ENCODE data around the gene KAT8.

The KAT8 gene

DNA sequence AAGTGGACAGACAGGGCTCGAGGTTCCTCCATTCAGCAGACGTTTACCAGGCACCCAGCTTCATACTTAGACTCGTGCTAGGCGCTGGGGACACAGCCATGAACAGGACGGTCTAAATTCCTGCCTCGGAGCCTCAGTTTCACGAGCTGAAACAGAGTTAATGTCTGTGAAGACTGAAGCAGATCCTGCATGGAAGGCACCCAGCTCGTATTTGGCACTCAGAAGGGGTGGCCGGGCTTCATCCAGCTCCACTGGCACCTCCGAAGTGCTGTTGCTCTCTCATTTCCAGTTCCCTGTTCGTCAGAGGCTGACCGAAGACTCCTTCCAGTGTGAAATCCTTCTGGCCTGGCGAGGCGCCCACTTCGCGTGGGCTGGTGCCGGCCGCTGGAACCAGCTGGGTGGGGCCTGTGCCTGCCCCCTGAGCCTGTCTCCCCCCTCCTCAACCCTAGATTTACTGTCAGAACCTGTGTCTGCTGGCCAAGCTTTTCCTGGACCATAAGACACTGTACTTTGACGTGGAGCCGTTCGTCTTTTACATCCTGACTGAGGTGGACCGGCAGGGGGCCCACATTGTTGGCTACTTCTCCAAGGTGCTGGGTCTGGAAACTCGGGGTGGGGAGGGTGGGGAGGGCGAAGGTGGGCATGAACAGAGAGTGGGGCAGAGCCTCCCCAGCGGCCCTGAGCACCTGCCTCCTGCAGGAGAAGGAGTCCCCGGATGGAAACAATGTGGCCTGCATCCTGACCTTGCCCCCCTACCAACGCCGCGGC, 12.3 kb downstream of the KAT8 start:
- POLR2A ChIA-PET = interaction anchor here (1.8 kb wide), 1 partner anchor 12 kb away, joined by 15 read pairs; the partner anchor contains the start of gene KAT8
- CTCF ChIA-PET = interaction anchor here (0.7 kb wide), 1 partner anchor 103 kb away, joined by 3 read pairs; no protein-coding TSS in a partner anchor
- TF ChIP-seq FOXA1 (IDR thresholded peaks at IDR 0.05) (no peak), LEF1 (IDR thresholded peaks at IDR 0.05; ENCODE audit: borderline replicate concordance) (no peak)
- DNase-seq (ENCODE audit: extremely low spot score) = no peak

- POLR2A ChIA-PET = no interaction called here
- CTCF ChIA-PET = no interaction called here
- no peak for DNase-seq (ENCODE audit: extremely low spot score)
- no peak for TF ChIP-seq FOXA1 (IDR thresholded peaks at IDR 0.05)
- no peak for TF ChIP-seq BHLHE40 (IDR thresholded peaks at IDR 0.05; ENCODE audit: borderline replicate concordance)
- TF ChIP-seq ELF4 (IDR thresholded peaks at IDR 0.05) = no peak
Measured at GRCh38 chr16:31130336-31130891, 12.9 kb downstream of the KAT8 start.

- no peak for DNase-seq (ENCODE audit: extremely low spot score)
- ChIA-PET POLR2A (interaction anchor here (1.1 to 6.9 kb wide), 3 partner anchors 9 to 14 kb away, joined by 3 to 38 read pairs (median 4); partner anchors contain the start of gene KAT8), CTCF (no interaction called here)
Measured at GRCh38 chr16:31130899-31131298, 13.4 kb downstream of the KAT8 start.

DNA sequence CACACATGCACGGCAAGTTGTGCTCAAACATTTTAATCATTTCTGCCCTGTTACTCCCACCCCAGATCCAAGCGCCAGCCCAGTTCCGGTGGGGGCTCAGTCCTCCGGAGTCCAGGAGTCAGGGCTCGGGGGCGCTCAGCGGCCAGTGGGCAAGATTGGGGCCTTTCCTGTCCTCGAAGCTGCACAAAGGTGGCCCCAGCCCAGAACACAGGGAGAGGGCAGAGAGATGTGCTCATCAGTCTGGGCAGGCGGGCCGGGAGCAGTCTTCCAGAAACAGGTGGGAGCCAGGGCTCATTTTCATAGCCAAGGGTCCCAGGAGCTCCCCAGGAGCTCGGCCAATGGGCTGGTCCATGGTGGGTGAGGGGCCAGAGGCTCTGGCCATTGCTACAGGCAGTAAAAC, 14.0 kb downstream of the KAT8 start:
- POLR2A ChIA-PET = interaction anchor here (0.6 to 6.9 kb wide), 4 partner anchors 10 to 48 kb away, joined by 3 to 38 read pairs (median 4); partner anchors contain the start of genes FUS and KAT8
- CTCF ChIA-PET = no interaction called here
- TF ChIP-seq, protein P1, sequence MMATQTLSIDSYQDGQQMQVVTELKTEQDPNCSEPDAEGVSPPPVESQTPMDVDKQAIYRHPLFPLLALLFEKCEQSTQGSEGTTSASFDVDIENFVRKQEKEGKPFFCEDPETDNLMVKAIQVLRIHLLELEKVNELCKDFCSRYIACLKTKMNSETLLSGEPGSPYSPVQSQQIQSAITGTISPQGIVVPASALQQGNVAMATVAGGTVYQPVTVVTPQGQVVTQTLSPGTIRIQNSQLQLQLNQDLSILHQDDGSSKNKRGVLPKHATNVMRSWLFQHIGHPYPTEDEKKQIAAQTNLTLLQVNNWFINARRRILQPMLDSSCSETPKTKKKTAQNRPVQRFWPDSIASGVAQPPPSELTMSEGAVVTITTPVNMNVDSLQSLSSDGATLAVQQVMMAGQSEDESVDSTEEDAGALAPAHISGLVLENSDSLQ (IDR thresholded peaks at IDR 0.05) = no peak
- TF ChIP-seq ELF4 (IDR thresholded peaks at IDR 0.05) (no peak), BHLHE40 (IDR thresholded peaks at IDR 0.05; ENCODE audit: borderline replicate concordance) (no peak), ZNF384 (IDR thresholded peaks at IDR 0.05) (no peak), ARNT (IDR thresholded peaks at IDR 0.05) (no peak), FOXM1 (IDR thresholded peaks at IDR 0.05; ENCODE audit: borderline replicate concordance) (no peak), NFRKB (IDR thresholded peaks at IDR 0.05) (no peak), LEF1 (IDR thresholded peaks at IDR 0.05; ENCODE audit: borderline replicate concordance) (no peak), SP1 (IDR thresholded peaks at IDR 0.05) (no peak), FOXK2 (IDR thresholded peaks at IDR 0.05) (no peak), CTBP1 (IDR thresholded peaks at IDR 0.05; ENCODE audit: borderline replicate concordance) (no peak), SUZ12 (IDR thresholded peaks at IDR 0.05) (no peak), HDGF (IDR thresholded peaks at IDR 0.05; ENCODE audit: borderline replicate concordance) (no peak), L3MBTL2 (conservative IDR thresholded peaks at IDR 0.05) (no peak), FOXA1 (IDR thresholded peaks at IDR 0.05) (no peak)
- no peak for DNase-seq (ENCODE audit: extremely low spot score)

More at GRCh38 chr16:31130899-31131298, 13.4 kb downstream of the KAT8 start:
- TF ChIP-seq ELF4 (IDR thresholded peaks at IDR 0.05) (no peak), L3MBTL2 (conservative IDR thresholded peaks at IDR 0.05) (no peak), NFRKB (IDR thresholded peaks at IDR 0.05) (no peak), LEF1 (IDR thresholded peaks at IDR 0.05; ENCODE audit: borderline replicate concordance) (no peak), SUZ12 (IDR thresholded peaks at IDR 0.05) (no peak), FOXA1 (IDR thresholded peaks at IDR 0.05) (no peak), ARNT (IDR thresholded peaks at IDR 0.05) (no peak), FOXK2 (IDR thresholded peaks at IDR 0.05) (no peak), TARDBP (IDR thresholded peaks at IDR 0.05) (no peak)
- TF ChIP-seq, protein P1 (IDR thresholded peaks at IDR 0.05) = no peak

GRCh38 chr16:31131841-31132271, 14.4 kb downstream of the KAT8 start:
- TF ChIP-seq BHLHE40 (IDR thresholded peaks at IDR 0.05; ENCODE audit: borderline replicate concordance) = no peak
- TF ChIP-seq SP1 (IDR thresholded peaks at IDR 0.05) = no peak
- DNase-seq (ENCODE audit: extremely low spot score) = no peak
- CTCF ChIA-PET = no interaction called here
- POLR2A ChIA-PET = interaction anchor here (0.6 to 6.9 kb wide), 4 partner anchors 10 to 48 kb away, joined by 3 to 38 read pairs (median 4); partner anchors contain the start of genes FUS and KAT8

- TF ChIP-seq FOXA1 (IDR thresholded peaks at IDR 0.05) (no peak), HDGF (IDR thresholded peaks at IDR 0.05; ENCODE audit: borderline replicate concordance) (no peak), SP1 (IDR thresholded peaks at IDR 0.05) (no peak), FOXK2 (IDR thresholded peaks at IDR 0.05) (no peak), NFRKB (IDR thresholded peaks at IDR 0.05) (no peak), TARDBP (IDR thresholded peaks at IDR 0.05) (no peak), ZNF384 (IDR thresholded peaks at IDR 0.05) (no peak), CTBP1 (IDR thresholded peaks at IDR 0.05; ENCODE audit: borderline replicate concordance) (no peak), L3MBTL2 (conservative IDR thresholded peaks at IDR 0.05) (no peak), ARNT (IDR thresholded peaks at IDR 0.05) (no peak), SUZ12 (IDR thresholded peaks at IDR 0.05) (no peak), FOXM1 (IDR thresholded peaks at IDR 0.05; ENCODE audit: borderline replicate concordance) (no peak), LEF1 (IDR thresholded peaks at IDR 0.05; ENCODE audit: borderline replicate concordance) (no peak), ELF4 (IDR thresholded peaks at IDR 0.05) (no peak), BHLHE40 (IDR thresholded peaks at IDR 0.05; ENCODE audit: borderline replicate concordance) (no peak)
- TF ChIP-seq, protein P1 (IDR thresholded peaks at IDR 0.05) = no peak
- ChIA-PET CTCF (no interaction called here), POLR2A (interaction anchor here (6.9 kb wide), 1 partner anchor 15 kb away, joined by 38 read pairs; the partner anchor contains the start of gene KAT8)
- no peak for DNase-seq (ENCODE audit: extremely low spot score)
Measured at GRCh38 chr16:31132303-31132979, 15.0 kb downstream of the KAT8 start.

Measured in HEK293T (cell line).